H1 (cell line): ENCODE data around the gene DFFA. TPM values are rescaled to one million over a fixed set of nuclear protein-coding genes. Genes with fewer than 3 reads are reported as not detected.

Experiments used
- CREB1 ChIP-seq: IDR thresholded peaks from 2 replicates; pipeline ENCODE4 v1.6.1; 2012; ENCODE audit warnings: inconsistent platforms
- EZH2 ChIP-seq: fragments of 200-600 bp; sonication (generic); IDR thresholded peaks from 2 replicates; pipeline ENCODE4 v1.7.1; 2012; ENCODE audit warnings: low read depth, mild to moderate bottlenecking, moderate library complexity, low read length, inconsistent platforms; ENCODE audit not compliant: severe bottlenecking
- MAFK ChIP-seq: IDR thresholded peaks from 2 replicates; pipeline ENCODE4 v1.6.1; 2012; ENCODE audit warnings: low read depth, mild to moderate bottlenecking, improper control_type of control experiment, low read length
- POU5F1 ChIP-seq: IDR thresholded peaks from 2 replicates; pipeline ENCODE4 v1.6.1; 2011; ENCODE audit warnings: low read depth, mild to moderate bottlenecking, low read length, moderate library complexity
- RXRA ChIP-seq: IDR thresholded peaks from 2 replicates; pipeline ENCODE4 v1.6.1; 2011; ENCODE audit warnings: low read depth, mild to moderate bottlenecking, low read length, moderate library complexity; ENCODE audit not compliant: insufficient read depth
- SIN3A ChIP-seq, 2 experiments: IDR thresholded peaks in 1 of 2; conservative IDR thresholded peaks in 1 of 2; 2 replicates each; pipeline ENCODE4 v1.6.1; 2011 to 2012; ENCODE audit warnings: low read length in 2 of 2, improper control_type of control experiment in 1 of 2, low read depth in 1 of 2, mild to moderate bottlenecking in 1 of 2
- SIX5 ChIP-seq: IDR thresholded peaks from 2 replicates; pipeline ENCODE4 v1.6.1; 2011; ENCODE audit warnings: mild to moderate bottlenecking, low read depth, low read length
- TCF12 ChIP-seq: IDR thresholded peaks from 2 replicates; pipeline ENCODE4 v1.6.1; 2011; ENCODE audit warnings: low read depth, mild to moderate bottlenecking, low read length
- polyA plus RNA-seq, 7 experiments: library from polyadenylated mRNA; depleted of rRNA in 3 of 7; stranded (reverse) in 5 of 7; unstranded in 2 of 7; fragments of >200 nt in 5 of 7; fragments of 200-250 nt in 2 of 7; gene quantifications; 1 replicate in 5 of 7; 2 replicates in 1 of 7; 4 replicates in 1 of 7; pipeline versions ENCODE4 v1.2.1 to v1.2.3, GENCODE V29; 2011 to 2013; ENCODE audit warnings: missing spikeins in 2 of 7, mixed read lengths in 2 of 7
- total RNA-seq: library from RNA; stranded (reverse); fragmentation: NEBNext Ultra II Directional; extraction: Animal tissue kit (Norgen Biotek cat#: 25700); gene quantifications from 2 replicates; pipeline ENCODE4 v1.2.1, GENCODE V29; 2021

Gene DFFA
- total and polyA plus RNA-seq, 2 of the 8 experiments (the other 6 are each of a cell fraction or from before 2014, with no cell fraction given) = 34.3 to 79.9 TPM

DNA sequence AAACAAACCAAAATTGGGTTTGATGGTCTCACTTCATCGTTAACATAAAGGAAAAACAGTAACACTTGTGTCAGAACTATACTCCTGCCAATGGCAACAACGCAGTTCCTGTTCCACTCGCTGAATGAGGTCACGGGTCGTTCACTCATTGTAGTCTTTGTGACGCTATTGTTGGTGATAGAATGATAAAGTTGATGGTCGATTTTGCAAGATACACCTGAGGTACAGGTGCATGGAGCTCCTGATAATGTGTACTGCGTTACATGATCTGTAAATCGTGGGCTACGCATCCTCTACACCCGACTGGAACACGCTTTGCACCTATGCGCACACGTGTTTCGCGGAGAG is 42.5 kb downstream of the DFFA start (continued):
- no peak for TF ChIP-seq CREB1
- no peak for TF ChIP-seq EZH2
- no peak for TF ChIP-seq TCF12
- TF ChIP-seq SIN3A (conservative IDR thresholded peaks at IDR 0.05 in 1 of 2, IDR thresholded peaks at IDR 0.05 in 1 of 2; ENCODE audit: low read depth in 1 of 2, low read length in 2 of 2) = no peak
- no peak for TF ChIP-seq SIX5
- TF ChIP-seq POU5F1 = no peak
- TF ChIP-seq RXRA = no peak
- TF ChIP-seq MAFK = no peak
